Ascending aorta (tissue), 2 donors: Measurements from ENCODE around the gene CD274. TPM values are rescaled to one million over a fixed set of nuclear protein-coding genes. Genes with fewer than 3 reads are reported as not detected.

ENCODE experiments used
- DNase-seq, 2 donors: peaks; one replicate each; pipeline ENCODE4 v3.0.0-alpha.2; 2019; ENCODE audit warnings: low spot score in 2 of 2
- H3K27ac ChIP-seq, 2 donors: fragments of 200-600 bp; sonication (generic); one replicate each; pipeline ENCODE4 v1.5.1; 2016 to 2017; ENCODE audit warnings: mild to moderate bottlenecking in 1 of 2
- H3K27me3 ChIP-seq: fragments of 200-600 bp; sonication (generic); one replicate; pipeline ENCODE4 v1.5.1; 2017
- H3K36me3 ChIP-seq, 2 donors: fragments of 200-600 bp; sonication (generic); one replicate each; pipeline ENCODE4 v1.5.1; 2016
- H3K4me1 ChIP-seq, 2 donors: fragments of 200-600 bp; sonication (generic); one replicate each; pipeline ENCODE4 v1.5.1; 2016 to 2017; ENCODE audit warnings: mild to moderate bottlenecking in 1 of 2
- H3K4me3 ChIP-seq, 2 donors: fragments of 200-600 bp; sonication (generic); one replicate each; pipeline ENCODE4 v1.5.1; 2016 to 2017; ENCODE audit warnings: mild to moderate bottlenecking in 1 of 2
- H3K9me3 ChIP-seq, 2 donors: fragments of 200-600 bp; sonication (generic); one replicate each; pipeline ENCODE4 v1.5.1; 2016
- intact Hi-C: fragments of 100-400 bp; cut with DNase I; formaldehyde crosslinking; loops from one replicate; pipeline ENCODE4 v1.15.1; 2023
- total RNA-seq: library from RNA; depleted of rRNA; stranded (reverse); fragments of >200 nt; gene quantifications from one replicate; pipeline ENCODE4 v1.1.0, GENCODE V29; 2016
- TF ChIP-seq, protein P1 (sequence below), 3 experiments: fragments of 200-600 bp in 2 of 3; fragments of 450-650 bp in 1 of 3; sonication (generic) in 2 of 3; IDR thresholded peaks; one replicate each; pipeline ENCODE4 v1.5.1; 2016 to 2019; ENCODE audit warnings: antibody characterized with exemption in 3 of 3, mild to moderate bottlenecking in 1 of 3, moderate library complexity in 1 of 3

The CD274 gene
- total RNA-seq, 1 donor from 2014 or later: 23.8 TPM

DNA sequence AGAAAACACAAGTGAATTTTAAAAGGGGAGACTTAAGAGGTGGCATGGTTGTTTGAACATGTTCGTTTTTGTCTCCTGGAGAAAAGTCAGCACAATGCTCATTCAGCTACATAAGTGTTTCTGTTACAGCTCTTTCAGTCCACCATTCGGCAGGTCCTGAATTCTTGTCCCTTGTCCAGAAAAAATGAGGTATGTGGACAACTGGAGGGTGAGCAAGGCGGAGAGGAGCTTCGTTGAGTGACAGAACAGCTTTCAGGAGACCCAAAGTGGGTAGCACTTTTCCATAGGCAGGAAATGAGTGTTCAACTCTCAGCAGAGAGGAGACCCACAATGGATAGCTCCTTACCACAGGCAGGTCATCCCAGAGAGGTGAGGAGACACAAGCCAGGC, 64.9 kb downstream of the CD274 start:
- no peak for DNase-seq
- Histone ChIP-seq H3K9me3 (no peaks in the 10 kb centered on the region), H3K4me3 (no peak overlapping the region), H3K27me3 (no peaks in the 10 kb centered on the region), H3K27ac (no peak overlapping the region), H3K4me1 (peaks cover 0 to 6% of the 10 kb centered on the region in 2 donors), H3K36me3 (no peaks in the 10 kb centered on the region)
- intact Hi-C loops: no loop called here
- TF ChIP-seq, protein P1, sequence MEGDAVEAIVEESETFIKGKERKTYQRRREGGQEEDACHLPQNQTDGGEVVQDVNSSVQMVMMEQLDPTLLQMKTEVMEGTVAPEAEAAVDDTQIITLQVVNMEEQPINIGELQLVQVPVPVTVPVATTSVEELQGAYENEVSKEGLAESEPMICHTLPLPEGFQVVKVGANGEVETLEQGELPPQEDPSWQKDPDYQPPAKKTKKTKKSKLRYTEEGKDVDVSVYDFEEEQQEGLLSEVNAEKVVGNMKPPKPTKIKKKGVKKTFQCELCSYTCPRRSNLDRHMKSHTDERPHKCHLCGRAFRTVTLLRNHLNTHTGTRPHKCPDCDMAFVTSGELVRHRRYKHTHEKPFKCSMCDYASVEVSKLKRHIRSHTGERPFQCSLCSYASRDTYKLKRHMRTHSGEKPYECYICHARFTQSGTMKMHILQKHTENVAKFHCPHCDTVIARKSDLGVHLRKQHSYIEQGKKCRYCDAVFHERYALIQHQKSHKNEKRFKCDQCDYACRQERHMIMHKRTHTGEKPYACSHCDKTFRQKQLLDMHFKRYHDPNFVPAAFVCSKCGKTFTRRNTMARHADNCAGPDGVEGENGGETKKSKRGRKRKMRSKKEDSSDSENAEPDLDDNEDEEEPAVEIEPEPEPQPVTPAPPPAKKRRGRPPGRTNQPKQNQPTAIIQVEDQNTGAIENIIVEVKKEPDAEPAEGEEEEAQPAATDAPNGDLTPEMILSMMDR (IDR thresholded peaks at IDR 0.05): no peak

DNA sequence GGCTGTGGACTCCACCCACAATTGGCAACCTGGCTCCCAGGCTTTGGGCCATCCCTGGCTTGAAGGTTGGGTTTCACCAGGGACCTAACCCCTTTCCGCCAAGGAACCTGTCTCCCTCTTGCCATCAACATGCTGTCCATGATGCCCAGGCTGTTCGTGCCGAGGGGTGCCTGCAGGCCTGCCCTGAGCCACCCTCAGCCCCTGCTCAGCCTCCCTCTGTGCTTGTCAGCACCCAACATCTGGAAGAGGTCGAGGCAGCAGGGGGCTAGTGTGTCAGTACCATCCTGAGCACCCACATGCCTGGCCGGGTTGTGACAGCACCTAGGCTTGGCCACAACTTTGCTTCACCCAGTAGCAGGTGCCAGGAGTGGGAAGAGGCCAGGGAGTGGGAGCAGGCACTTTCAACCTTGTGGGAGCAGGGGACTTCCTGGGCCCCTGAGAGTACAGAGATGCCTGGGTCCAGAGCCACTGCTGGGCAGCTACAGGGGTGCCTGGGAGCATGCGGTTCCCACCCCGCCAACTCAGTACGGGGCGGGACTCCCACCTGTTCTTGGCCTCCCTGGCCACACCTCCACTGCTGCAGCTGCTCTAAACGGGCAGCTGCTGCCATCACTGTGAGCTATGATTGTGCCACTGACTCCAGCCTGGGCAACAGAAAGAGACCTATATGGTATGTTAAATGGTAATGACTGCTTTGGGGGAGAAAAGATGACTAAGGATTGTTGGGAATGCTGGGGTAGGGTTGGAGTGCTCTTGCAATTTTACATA, 66.3 kb downstream of the CD274 start:
- DNase-seq: no peak
- Histone ChIP-seq H3K27ac (no peak overlapping the region), H3K27me3 (no peaks in the 10 kb centered on the region), H3K4me3 (no peak overlapping the region), H3K4me1 (peaks cover 0 to 6% of the 10 kb centered on the region in 2 donors), H3K36me3 (no peaks in the 10 kb centered on the region), H3K9me3 (no peaks in the 10 kb centered on the region)
- intact Hi-C loops: no loop called here
- TF ChIP-seq, protein P1 (IDR thresholded peaks at IDR 0.05): no peak

DNA sequence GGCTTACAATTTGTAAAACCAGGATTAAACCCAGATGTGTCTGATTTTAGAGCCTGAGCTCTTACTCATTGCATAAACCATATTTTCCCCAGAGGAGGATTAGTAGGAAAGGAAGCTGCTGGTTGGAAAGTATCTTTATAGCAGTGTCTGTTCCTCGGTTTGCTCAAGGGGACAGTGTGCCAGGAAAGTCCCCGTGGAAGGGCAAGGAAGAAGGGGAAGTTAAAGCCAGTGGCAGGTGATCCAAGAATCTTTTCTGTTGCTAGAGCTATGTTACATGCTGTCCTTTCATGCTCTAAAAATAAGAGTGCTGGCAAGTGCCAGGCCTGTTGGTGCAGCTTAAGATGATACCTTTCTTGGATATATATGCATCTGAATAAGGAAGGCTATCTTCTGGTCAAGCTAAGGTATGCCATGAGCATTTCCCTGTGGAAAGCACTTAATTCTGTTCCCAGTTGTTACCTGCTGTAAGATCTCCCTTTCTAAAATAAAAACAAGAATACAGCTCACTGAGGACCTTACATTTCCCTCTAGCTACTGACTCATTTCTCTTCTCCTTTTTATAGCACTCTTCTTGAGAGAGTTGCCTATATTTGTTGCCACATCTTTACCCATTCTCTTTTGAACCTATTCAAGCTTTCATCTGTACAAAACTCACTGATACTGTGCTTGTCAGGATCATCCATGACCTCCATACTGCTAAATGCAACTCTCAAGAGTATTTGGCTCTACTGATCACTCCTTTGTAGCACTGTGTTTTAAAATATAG, 68.0 kb downstream of the CD274 start:
- Histone ChIP-seq H3K4me3 (no peak overlapping the region), H3K36me3 (no peaks in the 10 kb centered on the region), H3K27ac (peak overlapping the region in 1 of 2 donors; percentile 46), H3K27me3 (no peaks in the 10 kb centered on the region), H3K9me3 (no peaks in the 10 kb centered on the region), H3K4me1 (peaks cover 0 to 2% of the 10 kb centered on the region in 2 donors)
- DNase-seq: no peak
- TF ChIP-seq, protein P1 (IDR thresholded peaks at IDR 0.05): no peak
- intact Hi-C loops: no loop called here

DNA sequence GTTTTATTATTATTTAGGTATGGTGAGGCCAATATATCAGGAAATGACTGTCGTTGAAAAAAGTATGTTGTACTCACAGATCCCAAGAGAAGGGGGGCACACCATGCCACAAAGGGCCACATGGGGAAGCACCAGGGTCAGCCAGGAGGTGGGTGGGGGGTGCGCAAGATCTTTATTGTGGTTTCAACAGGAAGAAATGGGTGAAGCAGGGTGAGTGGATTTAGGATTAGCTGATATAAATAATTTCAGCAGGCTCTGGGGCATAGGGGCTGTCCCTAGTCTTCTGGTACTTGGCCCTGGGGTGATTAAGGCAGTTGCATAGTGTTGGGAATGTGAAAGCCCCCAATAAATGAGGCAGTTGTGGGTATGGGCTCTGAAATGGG, 68.6 kb downstream of the CD274 start:
- DNase-seq: no peak
- TF ChIP-seq, protein P1 (IDR thresholded peaks at IDR 0.05): no peak

More for the DNA sequence above, 68.6 kb downstream of the CD274 start:
- no peak overlapping the region for H3K4me3 ChIP-seq
- H3K4me1 ChIP-seq: peaks cover 0 to 2% of the 10 kb centered on the region in 2 donors
- intact Hi-C loops: no loop called here
- no peaks in the 10 kb centered on the region for H3K27me3 ChIP-seq
- peak overlapping the region in 1 of 2 donors; percentile 46 for H3K27ac ChIP-seq
- H3K36me3 ChIP-seq: no peaks in the 10 kb centered on the region
- H3K9me3 ChIP-seq: no peaks in the 10 kb centered on the region

Other genes with a start within 250 kb of the CD274 start
- gene INSL4, start 219.1 kb upstream of the CD274 start, total RNA-seq: not detected
- not detected for gene RLN2, start 145.8 kb upstream of the CD274 start, total RNA-seq
- gene RLN1, start 110.7 kb upstream of the CD274 start, total RNA-seq: not detected
- not detected for gene PLGRKT, start 12.6 kb upstream of the CD274 start, total RNA-seq
- gene PDCD1LG2, start 60.0 kb downstream of the CD274 start, total RNA-seq: 1.1 TPM
- 46.7 TPM for gene RIC1, start 178.6 kb downstream of the CD274 start, total RNA-seq